ENCODE data around the gene SNRNP48. TPM values are rescaled to one million over a fixed set of nuclear protein-coding genes. Genes with fewer than 3 reads are reported as not detected.

Gene SNRNP48
- total RNA-seq, 1 experiment from 2014 or later = 16.1 TPM

- H3K27me3 Mint-ChIP-seq (ENCODE audit: unreplicated experiment) = no peaks in the 10 kb centered on the region
- H3K4me1 Mint-ChIP-seq (ENCODE audit: low read depth, unreplicated experiment) = no peaks in the 10 kb centered on the region
- no peak overlapping the region for H3K27ac Mint-ChIP-seq (ENCODE audit: unreplicated experiment)
- CTCF ChIA-PET = no interaction called here
- no peak overlapping the region for H3K4me3 Mint-ChIP-seq (ENCODE audit: low read depth, unreplicated experiment)
- intact Hi-C loops (cut with micrococcal nuclease; ENCODE audit: unreplicated experiment) = no loop called here
- BruUV-seq (replicated peaks) = no TSS peak
- no peaks in the 10 kb centered on the region for H3K9me3 Mint-ChIP-seq (ENCODE audit: low read depth, unreplicated experiment)
- TF ChIP-seq CTCF (IDR thresholded peaks at IDR 0.05; ENCODE audit: unreplicated experiment) = no peak
- H3K36me3 Mint-ChIP-seq (ENCODE audit: insufficient read depth, unreplicated experiment) = peaks cover 12% of the 10 kb centered on the region
- no peak for DNase-seq
These were observed 15.5 kb upstream of the SNRNP48 start for GRCh38 chr6:7574500-7574899.

GRCh38 chr6:7578516-7578915 is 11.5 kb upstream of the SNRNP48 start:
- no peak overlapping the region for H3K27ac Mint-ChIP-seq (ENCODE audit: unreplicated experiment)
- CTCF ChIA-PET = no interaction called here
- intact Hi-C loops (cut with micrococcal nuclease; ENCODE audit: unreplicated experiment) = no loop called here
- DNase-seq = no peak
- H3K36me3 Mint-ChIP-seq (ENCODE audit: insufficient read depth, unreplicated experiment) = peaks cover 5% of the 10 kb centered on the region
- H3K4me1 Mint-ChIP-seq (ENCODE audit: low read depth, unreplicated experiment) = no peaks in the 10 kb centered on the region
- peaks cover 2% of the 10 kb centered on the region for H3K9me3 Mint-ChIP-seq (ENCODE audit: low read depth, unreplicated experiment)
- H3K4me3 Mint-ChIP-seq (ENCODE audit: low read depth, unreplicated experiment) = no peak overlapping the region
- no TSS peak for BruUV-seq (replicated peaks)
- H3K27me3 Mint-ChIP-seq (ENCODE audit: unreplicated experiment) = no peaks in the 10 kb centered on the region
- TF ChIP-seq CTCF (IDR thresholded peaks at IDR 0.05; ENCODE audit: unreplicated experiment) = no peak

GRCh38 chr6:7578931-7579330 is 11.1 kb upstream of the SNRNP48 start:
- no peak overlapping the region for H3K27ac Mint-ChIP-seq (ENCODE audit: unreplicated experiment)
- TF ChIP-seq CTCF (IDR thresholded peaks at IDR 0.05; ENCODE audit: unreplicated experiment) = no peak
- no peak for DNase-seq
- H3K36me3 Mint-ChIP-seq (ENCODE audit: insufficient read depth, unreplicated experiment) = peaks cover 5% of the 10 kb centered on the region
- H3K27me3 Mint-ChIP-seq (ENCODE audit: unreplicated experiment) = no peaks in the 10 kb centered on the region
- CTCF ChIA-PET = no interaction called here
- no peaks in the 10 kb centered on the region for H3K4me1 Mint-ChIP-seq (ENCODE audit: low read depth, unreplicated experiment)
- H3K4me3 Mint-ChIP-seq (ENCODE audit: low read depth, unreplicated experiment) = no peak overlapping the region
- no TSS peak for BruUV-seq (replicated peaks)
- intact Hi-C loops (cut with micrococcal nuclease; ENCODE audit: unreplicated experiment) = no loop called here
- H3K9me3 Mint-ChIP-seq (ENCODE audit: low read depth, unreplicated experiment) = peaks cover 2% of the 10 kb centered on the region

GRCh38 chr6:7579851-7580250 is 10.1 kb upstream of the SNRNP48 start:
- Mint-ChIP-seq H3K4me1 (ENCODE audit: low read depth, unreplicated experiment) (no peaks in the 10 kb centered on the region), H3K36me3 (ENCODE audit: insufficient read depth, unreplicated experiment) (peaks cover 5% of the 10 kb centered on the region), H3K27me3 (ENCODE audit: unreplicated experiment) (no peaks in the 10 kb centered on the region), H3K9me3 (ENCODE audit: low read depth, unreplicated experiment) (peaks cover 2% of the 10 kb centered on the region), H3K27ac (ENCODE audit: unreplicated experiment) (no peak overlapping the region), H3K4me3 (ENCODE audit: low read depth, unreplicated experiment) (no peak overlapping the region)
- no TSS peak for BruUV-seq (replicated peaks)
- DNase-seq = no peak
- intact Hi-C loops (cut with micrococcal nuclease; ENCODE audit: unreplicated experiment) = no loop called here
- TF ChIP-seq CTCF (IDR thresholded peaks at IDR 0.05; ENCODE audit: unreplicated experiment) = no peak
- CTCF ChIA-PET = interaction anchor here (1.7 kb wide), 1 partner anchor 10 kb away, joined by 4 read pairs; the partner anchor contains the start of gene SNRNP48

Measured in Calu3 (cell line).